CD14-positive monocyte (primary cell): ENCODE data around the gene KLHL24. TPM values are rescaled to one million over a fixed set of nuclear protein-coding genes. Genes with fewer than 3 reads are reported as not detected.

Experiments used
- DNase-seq, 3 donors: peaks; one replicate each; pipeline ENCODE4 v3.0.0-alpha.2; 2011 to 2022
- H2AFZ ChIP-seq: 2 replicates; pipeline ENCODE4 v1.6.0; 2012; ENCODE audit warnings: mild to moderate bottlenecking, low read depth, low read length, inconsistent platforms; ENCODE audit not compliant: insufficient read depth, poor library complexity, severe bottlenecking
- H3K27ac ChIP-seq, 2 donors: 1 replicate in 1 of 2; 2 replicates in 1 of 2; pipeline ENCODE4 v1.5.1; 2012 to 2013; ENCODE audit warnings: low read length in 2 of 2, control low read depth in 1 of 2, inconsistent platforms in 1 of 2, low read depth in 1 of 2, mild to moderate bottlenecking in 1 of 2
- H3K27me3 ChIP-seq, 2 donors: one replicate each; pipeline versions ENCODE4 v1.6.0 to v1.6.1; 2011 to 2013; ENCODE audit warnings: low read length in 2 of 2; ENCODE audit not compliant: control insufficient read depth in 2 of 2, insufficient read depth in 2 of 2
- H3K36me3 ChIP-seq, 2 donors: replicated peaks in 1 of 2; 1 replicate in 1 of 2; 2 replicates in 1 of 2; pipeline versions ENCODE4 v1.5.1 to v1.6.1; 2012 to 2013; ENCODE audit warnings: low read length in 2 of 2, control low read depth in 1 of 2, inconsistent platforms in 1 of 2, mild to moderate bottlenecking in 1 of 2; ENCODE audit not compliant: insufficient read depth in 2 of 2, control insufficient read depth in 1 of 2
- H3K4me1 ChIP-seq, 2 donors: 1 replicate in 1 of 2; 2 replicates in 1 of 2; pipeline versions ENCODE4 v1.5.1 to v1.6.1; 2012 to 2013; ENCODE audit warnings: low read length in 2 of 2, control low read depth in 1 of 2, inconsistent platforms in 1 of 2, mild to moderate bottlenecking in 1 of 2, moderate library complexity in 1 of 2; ENCODE audit not compliant: insufficient read depth in 2 of 2, control insufficient read depth in 1 of 2
- H3K4me2 ChIP-seq: replicated peaks from 2 replicates; pipeline ENCODE3; 2012; ENCODE audit warnings: low read length, moderate library complexity, mild to moderate bottlenecking; ENCODE audit not compliant: poor library complexity, severe bottlenecking; ENCODE audit errors: extremely low read depth
- H3K4me3 ChIP-seq, 3 experiments: fragments of 200-600 bp in 1 of 3; sonication (generic) in 1 of 3; replicated peaks in 1 of 3; 1 replicate in 2 of 3; 2 replicates in 1 of 3; pipeline ENCODE4 v1.5.1; 2011 to 2013; ENCODE audit warnings: low read length in 3 of 3, mild to moderate bottlenecking in 3 of 3, control low read depth in 2 of 3, low read depth in 2 of 3, inconsistent platforms in 1 of 3, moderate library complexity in 1 of 3
- H3K79me2 ChIP-seq: 2 replicates; pipeline ENCODE4 v1.6.0; 2012; ENCODE audit warnings: mild to moderate bottlenecking, control low read depth, inconsistent platforms, low read length, moderate library complexity; ENCODE audit not compliant: insufficient read depth
- H3K9ac ChIP-seq: 2 replicates; pipeline ENCODE4 v1.6.0; 2017; ENCODE audit warnings: low read length, mild to moderate bottlenecking; ENCODE audit not compliant: insufficient read depth, poor library complexity, severe bottlenecking
- H3K9me3 ChIP-seq, 2 donors: replicated peaks in 1 of 2; 1 replicate in 1 of 2; 2 replicates in 1 of 2; pipeline versions ENCODE4 v1.5.1 to v1.6.1; 2012 to 2013; ENCODE audit warnings: low read length in 2 of 2, control low read depth in 1 of 2; ENCODE audit not compliant: control insufficient read depth in 1 of 2, insufficient read depth in 1 of 2
- H4K20me1 ChIP-seq: 2 replicates; pipeline ENCODE4 v1.6.0; 2012; ENCODE audit warnings: mild to moderate bottlenecking, low read length, control low read depth, moderate library complexity; ENCODE audit not compliant: insufficient read depth
- H3K27ac Mint-ChIP-seq, 7 donors: one replicate each; pipeline ENCODE4 v1.8.0; 2020; ENCODE audit warnings: mild to moderate bottlenecking in 7 of 7, mixed read lengths in 7 of 7, moderate library complexity in 6 of 7, inconsistent platforms in 2 of 7
- H3K27me3 Mint-ChIP-seq, 3 donors: one replicate each; pipeline ENCODE4 v1.8.0; 2021 to 2022; ENCODE audit warnings: low read depth in 3 of 3, mild to moderate bottlenecking in 3 of 3, mixed read lengths in 3 of 3, moderate library complexity in 3 of 3, inconsistent platforms in 1 of 3
- H3K36me3 Mint-ChIP-seq, 2 donors: one replicate each; pipeline ENCODE4 v1.8.0; 2020; ENCODE audit warnings: mixed read lengths in 2 of 2, inconsistent platforms in 1 of 2, mild to moderate bottlenecking in 1 of 2
- H3K4me1 Mint-ChIP-seq: one replicate; pipeline ENCODE4 v1.8.0; 2020; ENCODE audit warnings: mild to moderate bottlenecking, mixed read lengths
- H3K4me3 Mint-ChIP-seq, 2 donors: one replicate each; pipeline ENCODE4 v1.8.0; 2020; ENCODE audit warnings: mild to moderate bottlenecking in 2 of 2, mixed read lengths in 2 of 2, moderate library complexity in 1 of 2
- H3K9me3 Mint-ChIP-seq, 7 donors: one replicate each; pipeline ENCODE4 v1.8.0; 2020 to 2022; ENCODE audit warnings: mixed read lengths in 7 of 7, mild to moderate bottlenecking in 6 of 7, moderate library complexity in 6 of 7, inconsistent platforms in 2 of 7
- WGBS: methylation state at CpG from one replicate; pipeline ENCODE4 v1.1.5; 2013; ENCODE audit warnings: missing lambda C conversion rate; ENCODE audit not compliant: insufficient coverage; 5-methylcytosine and 5-hydroxymethylcytosine counted together
- intact Hi-C, 2 donors: fragments of 100-400 bp; cut with micrococcal nuclease; formaldehyde crosslinking; loops; one replicate each; pipeline versions ENCODE4 v1.15.0 to v1.15.1; 2023
- polyA plus RNA-seq, 3 donors: library from polyadenylated mRNA; depleted of rRNA in 1 of 3; unstranded in 2 of 3; stranded (reverse) in 1 of 3; fragments of 300-500 nt in 2 of 3; fragments of >200 nt in 1 of 3; fragmentation: Illumina TruSeq in 2 of 3; gene quantifications; 1 replicate in 2 of 3; 2 replicates in 1 of 3; pipeline ENCODE4 v1.2.3, GENCODE V29; 2012 to 2021
- TF ChIP-seq, protein P1 (sequence below): fragments of 200-600 bp; IDR thresholded peaks from one replicate; pipeline ENCODE4 v1.8.0; 2022; ENCODE audit warnings: antibody characterized with exemption, mild to moderate bottlenecking

Gene KLHL24
- polyA plus RNA-seq, 3 donors, result 24.1 to 31.7 (median 31.4) TPM

DNA sequence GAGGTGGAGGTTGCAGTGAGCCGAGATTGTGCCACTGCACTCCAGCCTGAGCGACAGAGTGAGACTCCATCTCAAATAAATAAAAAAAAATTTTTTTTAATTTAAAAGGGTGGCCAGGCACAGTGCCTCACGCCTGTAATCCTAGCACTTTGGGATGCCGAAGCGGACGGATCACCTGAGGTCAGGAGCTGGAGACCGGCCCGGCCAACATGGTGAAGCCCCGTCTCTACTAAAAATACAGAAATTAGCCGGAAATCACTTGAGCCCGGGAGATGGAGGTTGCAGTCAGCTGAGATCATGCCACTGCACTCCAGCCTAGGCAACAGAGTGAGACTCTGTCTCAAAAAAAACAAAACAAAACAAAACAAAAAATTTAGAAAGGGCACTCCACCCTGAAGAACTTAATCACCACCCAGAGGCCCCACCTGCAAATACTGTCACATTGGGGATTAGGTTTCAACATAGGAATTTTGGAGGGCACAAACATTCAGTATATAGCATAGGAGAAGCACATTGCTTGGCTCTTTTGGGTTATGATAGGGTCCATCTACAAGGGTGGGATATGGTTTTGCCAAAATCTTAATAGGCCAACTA is 55.1 kb downstream of the KLHL24 start:
- peaks cover 0 to 4% of the 10 kb centered on the region in 2 donors for H3K9me3 ChIP-seq
- intact Hi-C loops, result no loop called here
- no peak overlapping the region for H3K4me2 ChIP-seq
- no peaks in the 10 kb centered on the region for H3K36me3 ChIP-seq
- 95% methylated on average over 9 of the region's 11 CpGs for WGBS
- no peaks in the 10 kb centered on the region for H3K4me1 ChIP-seq
- no peaks in the 10 kb centered on the region for H3K27me3 ChIP-seq
- no peak overlapping the region for H3K4me3 ChIP-seq
- H4K20me1 ChIP-seq, result no peaks in the 10 kb centered on the region
- no peak for DNase-seq
- Mint-ChIP-seq H3K4me1 (peaks cover 2% of the 10 kb centered on the region), H3K4me3 (no peak overlapping the region), H3K27me3 (peaks cover 0 to 4% (median 0%) of the 10 kb centered on the region in 3 donors), H3K27ac (no peak overlapping the region), H3K36me3 (no peaks in the 10 kb centered on the region), H3K9me3 (peaks cover 0 to 6% (median 0%) of the 10 kb centered on the region in 7 donors)
- H3K27ac ChIP-seq, result no peak overlapping the region
- no peak overlapping the region for H2AFZ ChIP-seq
- H3K79me2 ChIP-seq, result no peaks in the 10 kb centered on the region
- TF ChIP-seq, protein P1, sequence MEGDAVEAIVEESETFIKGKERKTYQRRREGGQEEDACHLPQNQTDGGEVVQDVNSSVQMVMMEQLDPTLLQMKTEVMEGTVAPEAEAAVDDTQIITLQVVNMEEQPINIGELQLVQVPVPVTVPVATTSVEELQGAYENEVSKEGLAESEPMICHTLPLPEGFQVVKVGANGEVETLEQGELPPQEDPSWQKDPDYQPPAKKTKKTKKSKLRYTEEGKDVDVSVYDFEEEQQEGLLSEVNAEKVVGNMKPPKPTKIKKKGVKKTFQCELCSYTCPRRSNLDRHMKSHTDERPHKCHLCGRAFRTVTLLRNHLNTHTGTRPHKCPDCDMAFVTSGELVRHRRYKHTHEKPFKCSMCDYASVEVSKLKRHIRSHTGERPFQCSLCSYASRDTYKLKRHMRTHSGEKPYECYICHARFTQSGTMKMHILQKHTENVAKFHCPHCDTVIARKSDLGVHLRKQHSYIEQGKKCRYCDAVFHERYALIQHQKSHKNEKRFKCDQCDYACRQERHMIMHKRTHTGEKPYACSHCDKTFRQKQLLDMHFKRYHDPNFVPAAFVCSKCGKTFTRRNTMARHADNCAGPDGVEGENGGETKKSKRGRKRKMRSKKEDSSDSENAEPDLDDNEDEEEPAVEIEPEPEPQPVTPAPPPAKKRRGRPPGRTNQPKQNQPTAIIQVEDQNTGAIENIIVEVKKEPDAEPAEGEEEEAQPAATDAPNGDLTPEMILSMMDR, result no peak
- no peak overlapping the region for H3K9ac ChIP-seq

DNA sequence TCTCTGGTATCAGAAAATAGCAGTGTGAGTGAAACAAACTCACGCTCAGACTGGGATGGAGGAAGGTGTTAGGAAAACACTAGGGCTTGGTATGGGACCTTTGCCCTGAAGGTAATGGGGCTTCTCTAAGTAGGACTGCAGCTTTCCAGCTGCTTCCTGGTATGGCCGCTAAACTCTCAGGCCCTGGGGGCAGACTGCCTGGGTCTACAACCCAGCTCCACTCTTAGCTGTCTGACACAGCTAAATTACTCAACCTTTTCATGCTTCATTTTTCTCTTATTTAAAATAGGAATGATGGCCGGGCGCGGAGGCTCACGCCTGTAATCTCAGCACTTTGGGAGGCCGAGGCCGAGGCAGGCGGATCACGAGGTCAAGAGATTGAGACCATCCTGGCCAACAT is 57.0 kb downstream of the KLHL24 start:
- H3K4me1 Mint-ChIP-seq, result peaks cover 7% of the 10 kb centered on the region
- Histone ChIP-seq H2AFZ (no peak overlapping the region), H3K27ac (no peak overlapping the region), H3K4me3 (no peak overlapping the region), H3K36me3 (no peaks in the 10 kb centered on the region), H3K4me2 (no peak overlapping the region), H3K4me1 (peaks cover 4 to 6% of the 10 kb centered on the region in 2 donors), H3K27me3 (no peaks in the 10 kb centered on the region), H4K20me1 (no peaks in the 10 kb centered on the region), H3K9me3 (peaks cover 0 to 4% of the 10 kb centered on the region in 2 donors), H3K79me2 (peaks cover 4% of the 10 kb centered on the region), H3K9ac (no peak overlapping the region)
- intact Hi-C loops, result no loop called here
- H3K36me3 Mint-ChIP-seq, result no peaks in the 10 kb centered on the region
- no peak overlapping the region for H3K27ac Mint-ChIP-seq
- H3K27me3 Mint-ChIP-seq, result peaks cover 0 to 3% (median 0%) of the 10 kb centered on the region in 3 donors
- no CpG with 5 or more reads among the region's 10 CpGs for WGBS
- no peak for DNase-seq
- peaks cover 0 to 6% (median 0%) of the 10 kb centered on the region in 7 donors for H3K9me3 Mint-ChIP-seq
- TF ChIP-seq, protein P1, result no peak
- no peak overlapping the region for H3K4me3 Mint-ChIP-seq
